ENCODE measurements around the gene MTG2. TPM values are rescaled to one million over a fixed set of nuclear protein-coding genes. Genes with fewer than 3 reads are reported as not detected.
A peak's percentile ranks its signal among the peaks of the same experiment; 100 is the strongest.

The MTG2 gene
- total and polyA plus RNA-seq, 2 of the 13 experiments (the other 11 are each of a cell fraction or from before 2014, with no cell fraction given), result 20.4 to 37.8 TPM

DNA sequence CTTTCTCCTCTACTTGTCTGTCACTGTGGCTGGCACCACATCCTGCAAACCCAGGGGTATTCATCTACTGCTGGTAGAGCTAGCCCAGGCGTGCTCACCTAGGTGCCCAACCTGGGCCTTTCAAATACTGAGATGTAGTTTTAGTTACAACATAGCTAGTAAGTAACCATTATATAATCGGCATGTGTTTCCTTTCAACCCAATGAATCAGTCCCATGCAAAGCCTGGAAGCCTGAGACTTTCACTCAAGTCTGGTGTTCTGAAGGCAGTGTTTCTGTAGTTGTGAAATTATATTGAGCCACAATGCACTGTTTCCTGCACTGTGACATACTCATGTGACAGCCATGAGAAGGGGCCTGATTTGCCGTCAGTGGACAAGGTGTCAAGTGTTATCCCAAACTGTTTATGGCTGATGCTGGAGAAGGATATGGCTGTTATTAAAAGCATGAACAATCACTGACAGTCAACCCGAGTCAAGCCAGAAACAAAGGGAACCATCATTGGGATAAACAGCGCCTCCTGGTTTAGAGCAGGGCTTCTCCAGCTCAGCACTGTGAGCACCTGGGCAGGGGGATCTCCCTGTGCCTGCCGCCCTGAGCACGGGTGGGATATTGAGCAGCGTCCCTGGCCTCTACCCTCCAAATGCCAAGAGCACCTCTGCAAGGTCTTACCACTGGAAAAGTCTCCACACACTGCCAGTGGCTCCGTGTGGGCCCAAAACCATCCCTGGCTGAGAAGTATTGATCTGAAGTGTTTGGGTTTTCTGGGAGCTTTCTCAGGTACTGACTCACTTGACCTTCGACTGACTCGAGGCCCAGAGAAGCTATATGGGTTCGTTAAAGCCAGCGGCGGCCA, 41.2 kb upstream of the MTG2 start:
- H3K27me3 ChIP-seq (ENCODE audit: control insufficient read depth in 1 of 2, insufficient read depth in 2 of 2, low read length in 2 of 2), result no peaks in the 10 kb centered on the region; a peak in 1 of 5 replicates
- in situ Hi-C loops (cut with HindIII; ENCODE audit: extremely low pct_ligation_motif_present, low pct_unique_long_range_greater_than_20kb), result loop anchor here (5.0 kb wide), 1 partner anchor 129 kb away; no protein-coding TSS in a partner anchor
- peak overlapping the region; percentile 72 for H3K27ac ChIP-seq (ENCODE audit: extremely low read length, insufficient read depth, low read length)
- H3K36me3 ChIP-seq (replicated peaks in 1 of 2; ENCODE audit: control insufficient read depth in 1 of 2, insufficient read depth in 2 of 2, low read length in 2 of 2), result peaks cover 29 to 43% of the 10 kb centered on the region in 2 experiments
- ATAC-seq (peak; percentile 22), DNase-seq (ENCODE audit: low spot score) (peak; percentile 64), FAIRE-seq (peak; percentile 37)
- intact Hi-C loops (cut with micrococcal nuclease; ENCODE audit: unreplicated experiment), result no loop called here
- H3K9ac ChIP-seq (ENCODE audit: insufficient read depth, low read depth, low read length), result peak overlapping the region; percentile 90
- peaks cover 68% of the 10 kb centered on the region for H3K79me2 ChIP-seq (ENCODE audit: insufficient read depth, low read length)
- ChIA-PET CTCF (ENCODE audit: low intra/inter-chr PET ratio, low total read pairs) (interaction anchor here (0.5 to 3.5 kb wide), 3 partner anchors 15 to 131 kb away, joined by 3 to 13 read pairs (median 4); no protein-coding TSS in a partner anchor), POLR2A (interaction anchor here (1.0 to 3.4 kb wide), 10 partner anchors 9 to 234 kb away, joined by 3 to 45 read pairs (median 4); partner anchors contain the start of genes LSM14B and TAF4)
- peaks cover 57% of the 10 kb centered on the region for H4K20me1 ChIP-seq (ENCODE audit: insufficient read depth, low read length)
- TSS peak; percentile 42 for BruUV-seq (replicated peaks)
- peak overlapping the region; percentile 90 for H3K4me2 ChIP-seq (ENCODE audit: low read depth, low read length)
- H3K4me1 ChIP-seq (ENCODE audit: insufficient read depth, low read length), result peaks cover 43% of the 10 kb centered on the region
- H3K4me3 ChIP-seq (replicated peaks in 1 of 3; ENCODE audit: insufficient read depth in 1 of 3, low read depth in 2 of 3, low read length in 3 of 3), result peak overlapping the region; percentile 87 to 93 (median 88)
- H2AFZ ChIP-seq (ENCODE audit: low read length), result no peak overlapping the region
- 19% methylated on average over 13 of the region's 14 CpGs for WGBS (ENCODE audit: low lambda C conversion rate)
- no peaks in the 10 kb centered on the region for H3K9me3 ChIP-seq (ENCODE audit: low read length)
- TF ChIP-seq NR2F1 (CRISPR knock-in tag; IDR thresholded peaks at IDR 0.05), result no peak
- TF ChIP-seq SP140L (CRISPR knock-in tag; IDR thresholded peaks at IDR 0.05; ENCODE audit: borderline replicate concordance), result no peak
- TF ChIP-seq, protein P1, sequence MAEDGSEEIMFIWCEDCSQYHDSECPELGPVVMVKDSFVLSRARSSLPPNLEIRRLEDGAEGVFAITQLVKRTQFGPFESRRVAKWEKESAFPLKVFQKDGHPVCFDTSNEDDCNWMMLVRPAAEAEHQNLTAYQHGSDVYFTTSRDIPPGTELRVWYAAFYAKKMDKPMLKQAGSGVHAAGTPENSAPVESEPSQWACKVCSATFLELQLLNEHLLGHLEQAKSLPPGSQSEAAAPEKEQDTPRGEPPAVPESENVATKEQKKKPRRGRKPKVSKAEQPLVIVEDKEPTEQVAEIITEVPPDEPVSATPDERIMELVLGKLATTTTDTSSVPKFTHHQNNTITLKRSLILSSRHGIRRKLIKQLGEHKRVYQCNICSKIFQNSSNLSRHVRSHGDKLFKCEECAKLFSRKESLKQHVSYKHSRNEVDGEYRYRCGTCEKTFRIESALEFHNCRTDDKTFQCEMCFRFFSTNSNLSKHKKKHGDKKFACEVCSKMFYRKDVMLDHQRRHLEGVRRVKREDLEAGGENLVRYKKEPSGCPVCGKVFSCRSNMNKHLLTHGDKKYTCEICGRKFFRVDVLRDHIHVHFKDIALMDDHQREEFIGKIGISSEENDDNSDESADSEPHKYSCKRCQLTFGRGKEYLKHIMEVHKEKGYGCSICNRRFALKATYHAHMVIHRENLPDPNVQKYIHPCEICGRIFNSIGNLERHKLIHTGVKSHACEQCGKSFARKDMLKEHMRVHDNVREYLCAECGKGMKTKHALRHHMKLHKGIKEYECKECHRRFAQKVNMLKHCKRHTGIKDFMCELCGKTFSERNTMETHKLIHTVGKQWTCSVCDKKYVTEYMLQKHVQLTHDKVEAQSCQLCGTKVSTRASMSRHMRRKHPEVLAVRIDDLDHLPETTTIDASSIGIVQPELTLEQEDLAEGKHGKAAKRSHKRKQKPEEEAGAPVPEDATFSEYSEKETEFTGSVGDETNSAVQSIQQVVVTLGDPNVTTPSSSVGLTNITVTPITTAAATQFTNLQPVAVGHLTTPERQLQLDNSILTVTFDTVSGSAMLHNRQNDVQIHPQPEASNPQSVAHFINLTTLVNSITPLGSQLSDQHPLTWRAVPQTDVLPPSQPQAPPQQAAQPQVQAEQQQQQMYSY (CRISPR knock-in tag; IDR thresholded peaks at IDR 0.05), result no peak
- TF ChIP-seq, protein P2, sequence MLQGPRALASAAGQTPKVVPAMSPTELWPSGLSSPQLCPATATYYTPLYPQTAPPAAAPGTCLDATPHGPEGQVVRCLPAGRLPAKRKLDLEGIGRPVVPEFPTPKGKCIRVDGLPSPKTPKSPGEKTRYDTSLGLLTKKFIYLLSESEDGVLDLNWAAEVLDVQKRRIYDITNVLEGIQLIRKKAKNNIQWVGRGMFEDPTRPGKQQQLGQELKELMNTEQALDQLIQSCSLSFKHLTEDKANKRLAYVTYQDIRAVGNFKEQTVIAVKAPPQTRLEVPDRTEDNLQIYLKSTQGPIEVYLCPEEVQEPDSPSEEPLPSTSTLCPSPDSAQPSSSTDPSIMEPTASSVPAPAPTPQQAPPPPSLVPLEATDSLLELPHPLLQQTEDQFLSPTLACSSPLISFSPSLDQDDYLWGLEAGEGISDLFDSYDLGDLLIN (CRISPR knock-in tag; IDR thresholded peaks at IDR 0.05; ENCODE audit: borderline replicate concordance), result no peak
- TF ChIP-seq ZMYM2 (CRISPR knock-in tag; IDR thresholded peaks at IDR 0.05), result no peak
- no peak for TF ChIP-seq SMARCC2 (IDR thresholded peaks at IDR 0.05)
- TF ChIP-seq, protein P3, sequence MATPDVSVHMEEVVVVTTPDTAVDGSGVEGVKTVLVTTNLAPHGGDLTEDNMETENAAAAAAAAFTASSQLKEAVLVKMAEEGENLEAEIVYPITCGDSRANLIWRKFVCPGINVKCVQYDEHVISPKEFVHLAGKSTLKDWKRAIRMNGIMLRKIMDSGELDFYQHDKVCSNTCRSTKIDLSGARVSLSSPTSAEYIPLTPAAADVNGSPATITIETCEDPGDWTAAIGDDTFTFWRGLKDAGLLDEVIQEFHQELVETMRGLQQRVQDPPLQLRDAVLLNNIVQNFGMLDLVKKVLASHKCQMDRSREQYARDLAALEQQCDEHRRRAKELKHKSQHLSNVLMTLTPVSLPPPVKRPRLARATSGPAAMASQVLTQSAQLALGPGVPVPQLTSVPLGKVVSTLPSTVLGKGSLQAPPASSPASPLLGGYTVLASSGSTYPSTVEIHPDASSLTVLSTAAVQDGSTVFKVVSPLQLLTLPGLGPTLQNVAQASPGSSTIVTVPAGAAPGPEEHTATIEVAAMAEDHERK (CRISPR knock-in tag; IDR thresholded peaks at IDR 0.05; ENCODE audit: low read depth), result no peak
- TF ChIP-seq THYN1 (CRISPR knock-in tag; IDR thresholded peaks at IDR 0.05; ENCODE audit: borderline replicate concordance, low read depth), result no peak
- peak; percentile 80; the same call in 1 of the 2 replicates for TF ChIP-seq EEA1 (CRISPR knock-in tag; IDR thresholded peaks at IDR 0.05; ENCODE audit: borderline replicate concordance)
- no peak for TF ChIP-seq ZNF790 (CRISPR knock-in tag; IDR thresholded peaks at IDR 0.05; ENCODE audit: borderline replicate concordance)
- no peak for TF ChIP-seq ZNF180 (CRISPR knock-in tag; IDR thresholded peaks at IDR 0.05; ENCODE audit: borderline replicate concordance, low read depth)
- no peak for TF ChIP-seq BRCA1 (CRISPR knock-in tag; IDR thresholded peaks at IDR 0.05)
- no peak for TF ChIP-seq ZNF780A (CRISPR knock-in tag; IDR thresholded peaks at IDR 0.05)
- TF ChIP-seq KLF13 (CRISPR knock-in tag; IDR thresholded peaks at IDR 0.05), result no peak
- TF ChIP-seq POLR2AphosphoS5 (IDR thresholded peaks at IDR 0.05; ENCODE audit: low read depth, low read length), result no peak
- no peak for TF ChIP-seq SIN3B (IDR thresholded peaks at IDR 0.05; ENCODE audit: low read length)
- no peak for TF ChIP-seq ZNF564 (CRISPR knock-in tag; IDR thresholded peaks at IDR 0.05)

Measured in HepG2 (cell line).